ENCODE data around the gene FANCD2.

FANCD2 gene

DNA sequence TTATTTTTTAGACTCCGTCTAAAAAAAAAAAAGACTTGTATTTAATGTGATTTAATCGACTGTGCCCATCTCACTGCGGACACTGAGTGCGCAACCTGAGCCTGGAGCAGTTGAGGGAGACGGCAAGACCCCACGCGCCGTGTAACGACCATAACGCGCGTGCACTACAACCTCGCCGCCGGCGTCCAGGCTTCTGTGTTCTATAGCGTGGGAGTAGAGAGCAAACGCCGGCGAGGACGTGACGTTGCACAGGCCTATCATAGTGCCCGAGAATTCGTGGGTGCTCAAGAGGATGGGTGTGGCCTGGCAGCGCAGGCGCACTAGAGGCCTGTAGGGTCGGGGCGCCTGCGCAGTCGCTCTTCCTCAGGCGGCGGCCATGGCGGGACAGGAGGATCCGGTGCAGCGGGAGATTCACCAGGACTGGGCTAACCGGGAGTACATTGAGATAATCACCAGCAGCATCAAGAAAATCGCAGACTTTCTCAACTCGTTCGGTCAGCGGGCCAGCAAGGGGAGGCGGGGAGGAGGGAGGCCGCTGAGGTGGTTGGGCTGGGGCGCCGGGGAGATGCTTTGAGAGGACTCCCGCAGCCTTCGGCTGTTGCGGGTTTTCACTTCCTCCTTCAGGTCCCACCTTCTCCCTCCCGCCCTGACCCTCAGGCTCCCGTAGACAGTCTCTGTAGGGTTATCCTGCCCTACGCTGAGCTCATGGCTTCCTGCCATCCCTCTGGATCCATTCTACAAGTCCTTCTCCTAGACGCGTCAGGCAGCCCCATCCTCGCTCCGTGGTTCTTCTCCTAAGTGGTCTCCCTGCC lies 89.3 kb downstream of the FANCD2 start, which contains the start of gene BRK1:
Gene BRK1, plus strand, starts transcription at position 350 of the 812 bp plus-strand sequence. Its CDS starts 27 bp downstream, at position 377.
- peak; percentile 98 for DNase-seq

DNA sequence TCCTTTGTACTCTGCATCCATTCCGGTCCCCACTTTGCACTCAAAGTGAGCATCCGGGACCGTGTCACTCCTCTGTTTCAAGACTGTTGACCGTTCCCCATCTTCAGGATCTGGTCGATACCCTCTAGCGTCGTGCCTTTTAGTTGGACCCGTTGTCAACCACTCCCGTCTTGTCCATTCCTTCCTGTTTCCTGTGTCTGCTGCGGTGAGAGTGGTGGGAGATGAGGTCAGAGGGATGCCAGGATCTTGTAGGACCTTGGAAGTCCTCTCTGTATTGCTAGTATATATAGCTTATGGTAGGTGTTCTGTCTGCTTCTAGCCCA lies 89.9 kb downstream of the FANCD2 start:
- DNase-seq: peak; percentile 37

DNA sequence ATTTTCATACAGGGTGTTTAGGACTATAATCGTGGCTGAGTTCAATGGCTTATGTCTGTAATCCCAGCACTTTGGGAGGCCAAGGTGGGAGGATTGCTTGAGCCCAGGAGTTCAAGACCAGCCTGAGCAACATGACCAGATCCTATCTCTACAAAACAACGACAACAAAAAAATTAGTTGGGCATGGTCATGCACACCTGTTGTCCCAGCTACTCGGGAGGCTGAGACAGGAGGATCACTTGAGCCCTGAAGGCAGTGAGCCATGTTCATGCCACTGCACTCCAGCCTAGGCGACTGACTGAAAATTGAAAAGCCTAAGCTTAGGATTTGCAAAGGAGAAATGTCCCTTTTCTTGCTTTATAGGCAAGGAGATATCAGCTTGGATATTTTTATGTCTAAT lies 90.7 kb downstream of the FANCD2 start:
- DNase-seq: no peak

DNA sequence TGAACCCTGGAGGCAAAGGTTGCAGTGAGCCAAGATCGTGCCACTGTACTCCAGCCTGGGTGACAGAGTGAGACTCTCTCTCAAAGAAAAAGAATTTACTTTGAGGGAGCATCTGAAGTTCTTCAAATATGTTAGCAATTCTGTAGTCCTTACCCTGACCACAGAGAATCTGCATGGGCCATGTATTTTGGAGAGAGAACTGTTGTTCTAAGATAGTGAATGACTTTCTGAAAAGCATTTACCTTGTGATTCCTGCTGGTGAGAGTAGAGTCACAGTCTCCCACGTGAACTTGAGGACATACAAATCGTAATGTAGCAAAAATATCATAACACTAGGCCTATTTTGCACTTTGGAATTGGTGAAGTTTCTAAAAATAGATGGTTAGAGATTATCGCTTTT lies 93.1 kb downstream of the FANCD2 start:
- DNase-seq: no peak

DNA sequence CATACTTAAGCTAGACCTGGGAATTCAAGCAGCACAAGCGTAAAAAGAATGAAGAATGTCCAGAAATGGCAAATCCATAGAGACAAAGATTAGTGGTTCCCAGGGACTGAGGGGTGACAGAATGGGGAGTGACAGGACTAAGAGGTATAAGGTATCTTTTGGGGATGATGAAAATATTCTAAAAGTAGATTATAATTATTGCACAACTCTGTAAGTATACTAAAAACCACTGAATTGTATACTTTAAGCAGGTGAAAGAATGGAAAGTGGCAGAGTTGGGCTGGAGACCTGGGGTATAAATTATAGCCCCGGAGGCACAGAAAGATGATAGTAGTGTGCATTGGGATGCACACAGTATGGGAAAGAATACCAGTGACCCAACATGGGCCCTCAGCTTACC lies 94.8 kb downstream of the FANCD2 start:
- DNase-seq: no peak

DNA sequence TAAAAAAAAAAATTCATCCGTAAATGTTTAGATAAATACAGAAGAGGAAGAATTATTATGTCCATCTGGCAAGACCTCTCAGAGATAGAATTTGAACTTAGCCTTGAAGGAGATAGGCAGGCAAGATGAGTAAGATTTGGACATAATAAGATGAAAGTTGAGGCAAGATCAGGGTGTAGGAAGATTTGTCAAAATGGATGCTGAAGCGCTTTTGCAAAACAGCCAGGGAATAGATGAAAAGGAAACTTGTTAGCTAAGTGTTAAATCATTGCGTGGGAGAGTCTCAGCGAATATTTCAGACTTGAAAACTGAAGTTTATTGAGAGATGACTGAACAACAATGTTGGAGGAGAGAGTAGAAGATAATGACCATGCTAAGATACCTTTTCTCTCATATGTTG lies 96.5 kb downstream of the FANCD2 start:
- DNase-seq: no peak

DNA sequence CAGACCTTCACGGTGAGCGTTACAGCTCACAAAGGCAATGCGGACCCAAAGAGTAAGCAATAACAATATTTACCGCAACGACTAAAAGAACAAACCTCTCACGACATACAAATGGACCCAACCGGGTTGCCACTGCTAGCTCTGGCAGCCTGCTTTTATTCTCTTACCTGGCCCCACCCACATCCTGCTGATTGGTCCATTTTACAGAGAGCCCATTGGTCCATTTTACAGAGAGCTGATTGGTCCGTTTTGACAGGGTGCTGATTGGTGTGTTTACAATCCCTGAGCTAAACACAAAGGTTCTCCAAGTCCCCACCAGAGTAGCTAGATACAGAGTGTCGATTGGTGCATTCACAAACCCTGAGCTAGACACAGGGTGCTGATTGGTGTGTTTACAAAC lies 109.6 kb downstream of the FANCD2 start:
- DNase-seq: peak; percentile 26

DNA sequence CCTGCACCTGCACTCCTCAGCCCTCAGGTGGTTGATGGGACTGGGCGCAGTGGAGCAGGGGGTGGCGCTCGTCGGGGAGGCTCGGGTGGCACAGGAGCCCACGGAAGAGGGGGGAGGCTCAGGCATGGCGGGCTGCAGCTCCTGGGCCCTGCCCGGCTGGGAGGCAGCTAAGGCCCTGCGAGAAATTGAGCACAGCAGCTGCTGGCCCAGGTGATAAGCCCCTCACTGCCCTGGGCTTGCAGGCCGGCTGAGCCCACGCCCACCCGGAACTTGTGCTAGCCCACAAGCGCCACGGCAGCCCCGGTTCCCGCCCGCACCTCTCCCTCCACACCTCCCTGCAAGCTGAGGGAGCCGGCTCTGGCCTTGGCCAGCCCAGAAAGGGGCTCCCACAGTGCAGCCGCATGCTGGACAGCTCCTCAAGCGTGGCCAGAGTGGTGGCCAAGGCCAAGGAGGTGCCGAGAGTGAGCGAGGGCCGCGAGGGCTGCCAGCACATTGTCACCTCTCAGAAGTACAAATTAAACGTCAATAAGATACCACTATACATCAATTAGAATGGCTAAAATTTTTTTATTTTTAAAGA lies 110.3 kb downstream of the FANCD2 start:
- no peak for DNase-seq

DNA sequence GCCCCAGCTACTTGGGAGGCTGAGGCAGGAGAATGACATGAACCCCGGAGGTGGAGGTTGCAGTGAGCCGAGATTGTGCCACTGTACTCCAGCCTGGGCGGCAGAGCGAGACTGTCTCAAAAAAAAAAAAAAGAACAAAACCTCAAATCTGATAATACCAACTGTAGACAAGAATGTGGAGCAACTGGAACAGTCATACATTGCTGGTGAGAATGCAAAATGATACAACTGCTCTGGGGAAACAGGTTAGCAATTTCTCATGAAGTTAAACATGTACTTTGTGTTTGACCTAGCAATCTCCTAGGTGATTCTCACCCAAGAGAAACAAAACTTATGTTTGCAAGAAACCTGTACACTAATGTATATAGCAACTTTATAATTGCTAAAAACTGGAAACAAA lies 110.9 kb downstream of the FANCD2 start:
- no peak for DNase-seq

DNA sequence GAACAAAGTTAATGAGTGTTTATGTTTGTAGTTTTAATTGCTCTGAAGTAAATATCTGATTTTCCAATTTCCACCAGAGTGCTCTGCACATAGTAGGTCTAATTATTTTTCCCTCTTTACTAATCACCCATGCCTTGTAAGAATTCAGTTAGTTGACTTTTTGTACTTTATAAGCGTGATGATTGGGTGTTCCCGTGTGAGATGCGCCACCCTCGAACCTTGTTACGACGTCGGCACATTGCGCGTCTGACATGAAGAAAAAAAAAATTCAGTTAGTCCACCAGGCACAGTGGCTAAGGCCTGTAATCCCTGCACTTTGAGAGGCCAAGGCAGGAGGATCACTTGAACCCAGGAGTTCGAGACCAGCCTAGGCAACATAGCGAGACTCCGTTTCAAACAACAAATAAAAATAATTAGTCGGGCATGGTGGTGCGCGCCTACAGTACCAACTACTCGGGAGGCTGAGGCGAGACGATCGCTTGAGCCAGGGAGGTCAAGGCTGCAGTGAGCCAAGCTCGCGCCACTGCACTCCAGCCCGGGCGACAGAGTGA lies 114.8 kb downstream of the FANCD2 start:
- DNase-seq: no peak

DNA sequence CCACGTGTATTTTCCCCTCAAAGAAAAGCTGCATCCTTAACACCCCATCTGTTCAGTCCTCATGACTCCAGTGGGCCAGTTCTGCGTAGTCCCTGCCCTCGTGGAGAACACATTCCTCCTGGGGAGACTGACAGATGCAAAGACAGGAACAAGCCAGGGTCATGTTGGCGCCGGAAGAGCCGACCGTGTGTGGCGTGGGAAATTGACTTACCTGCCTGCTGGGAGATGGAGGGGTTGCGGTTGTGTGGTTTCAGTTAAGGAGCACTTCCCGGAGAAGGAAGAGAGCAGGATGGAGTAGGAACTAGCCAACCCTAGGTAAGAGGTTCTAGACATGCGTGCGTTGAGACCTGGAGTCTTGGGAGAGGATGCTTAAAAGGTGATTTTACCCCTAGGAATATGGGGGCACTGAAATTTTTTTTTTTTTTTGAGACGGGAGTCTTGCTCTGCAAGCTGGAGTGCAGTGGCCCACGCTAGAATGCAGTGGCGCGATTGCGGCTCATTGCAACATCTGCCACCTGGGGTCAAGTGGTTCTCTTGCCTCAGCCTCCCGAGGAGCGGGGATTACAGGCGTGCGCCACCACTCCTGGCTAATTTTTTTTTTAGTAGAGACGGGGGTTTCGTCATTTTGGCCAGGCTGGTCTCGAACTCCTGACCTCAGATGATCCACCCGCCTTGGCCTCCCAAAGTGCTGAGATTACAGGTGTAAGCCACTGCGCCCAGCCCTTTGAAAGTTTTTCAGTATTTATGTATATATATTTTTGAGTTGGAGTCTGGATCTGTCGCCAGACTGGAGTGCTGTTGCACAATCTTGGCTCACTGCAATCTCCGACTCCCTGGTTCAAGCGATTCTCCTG lies 116.7 kb downstream of the FANCD2 start:
- peak; percentile 44 for DNase-seq

DNA sequence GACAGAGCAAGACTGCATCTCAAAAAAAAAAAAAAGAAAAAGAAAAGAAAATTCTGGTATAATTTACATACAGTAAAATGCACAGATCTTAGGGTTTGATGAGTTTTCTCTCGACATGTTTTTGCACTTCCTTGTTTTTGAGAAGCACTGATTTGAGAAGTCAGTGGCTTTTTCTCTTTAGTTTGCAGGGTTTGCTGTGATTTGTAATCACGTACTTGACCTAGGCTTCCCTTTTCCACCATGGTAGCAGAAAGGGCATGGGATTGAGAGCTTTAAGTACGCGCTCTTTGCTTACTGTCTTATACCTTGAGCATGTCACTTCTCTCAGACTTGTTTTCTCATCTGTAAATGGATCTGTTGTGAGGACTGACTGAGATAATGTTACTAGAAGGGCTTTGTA lies 119.4 kb downstream of the FANCD2 start:
- no peak for DNase-seq

DNA sequence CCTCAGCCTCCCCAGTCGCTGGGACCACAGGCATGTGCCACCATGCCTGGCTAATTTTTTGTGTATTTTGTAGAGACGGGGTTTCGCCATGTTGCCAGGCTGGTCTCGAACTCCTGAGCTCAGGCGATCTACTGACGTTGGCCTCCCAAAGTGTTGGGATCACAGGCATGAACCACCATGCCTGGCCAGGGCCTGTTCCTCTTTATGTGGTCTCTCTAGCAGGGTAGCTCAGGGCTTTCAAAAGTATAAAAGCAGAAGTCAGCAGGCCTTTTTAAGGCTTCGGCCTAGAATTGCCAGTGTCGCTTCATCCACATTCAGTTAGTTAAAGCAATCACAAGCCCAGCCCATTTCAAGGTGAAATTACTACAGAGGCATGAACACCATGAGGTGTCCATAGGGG lies 123.0 kb downstream of the FANCD2 start:
- DNase-seq: no peak

DNA sequence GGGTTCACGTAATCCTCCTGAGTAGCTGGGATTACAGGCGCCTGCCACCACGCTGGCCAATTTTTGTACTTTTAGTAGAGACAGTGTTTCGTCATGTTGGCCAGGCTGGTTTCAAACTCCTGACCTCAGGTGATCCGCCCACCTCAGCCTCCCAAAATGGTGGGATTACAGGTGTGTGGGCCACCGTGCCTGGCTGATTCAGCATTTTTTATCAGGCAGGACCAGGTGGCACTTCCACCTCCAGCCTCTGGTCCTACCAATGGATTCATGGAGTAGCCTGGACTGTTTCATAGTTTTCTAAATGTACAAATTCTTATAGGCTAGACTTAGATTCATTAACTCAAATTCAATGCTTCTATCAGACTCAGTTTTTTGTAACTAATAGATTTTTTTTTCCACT lies 124.8 kb downstream of the FANCD2 start:
- no peak for DNase-seq
